HG03565 (cell line): Measurements from ENCODE around the gene PARD6B.
"Not testable (repeated sequence)": the region's sequence is repeated elsewhere in the genome, so short reads cannot be mapped to it uniquely, and the experiment has no call there.

Source experiments
- ATAC-seq: cut with Tn5 transposase; IDR thresholded peaks from one replicate; pipeline ENCODE4 v1.9.1; 2021; ENCODE audit warnings: mild to moderate bottlenecking, moderate library complexity; ENCODE audit not compliant: unreplicated experiment

The PARD6B gene

DNA sequence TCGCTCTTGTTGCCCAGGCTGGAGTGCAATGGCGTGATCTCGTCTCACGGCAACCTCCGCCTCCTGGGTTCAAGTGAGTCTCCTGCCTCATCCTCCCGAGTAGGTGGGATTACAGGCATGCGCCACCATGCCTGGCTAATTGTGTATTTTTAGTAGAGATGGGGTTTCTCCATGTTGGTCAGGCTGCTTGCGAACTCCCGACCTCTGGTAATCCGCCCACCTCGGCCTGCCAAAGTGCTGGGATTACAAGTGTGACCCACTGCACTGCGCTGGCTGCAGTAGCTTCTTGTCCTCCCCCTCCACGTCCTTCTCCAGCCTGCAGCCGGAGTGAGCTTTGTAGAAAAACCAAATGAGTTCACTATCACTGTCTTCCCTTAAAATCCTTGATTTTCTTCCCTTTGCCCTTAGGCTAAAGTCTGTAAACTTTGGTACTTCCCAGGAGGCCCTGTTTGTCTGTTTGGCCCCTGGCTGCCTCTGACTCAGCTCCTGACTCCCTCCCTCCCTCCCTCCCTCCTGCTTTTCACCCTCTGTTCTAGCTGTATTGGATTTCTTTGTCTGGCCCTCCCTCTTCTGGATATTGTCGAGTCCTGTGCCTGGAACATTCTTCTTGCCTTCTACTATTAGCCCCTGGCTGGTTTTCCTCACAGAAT is 12.9 kb downstream of the PARD6B start:
- ATAC-seq, result no peak

DNA sequence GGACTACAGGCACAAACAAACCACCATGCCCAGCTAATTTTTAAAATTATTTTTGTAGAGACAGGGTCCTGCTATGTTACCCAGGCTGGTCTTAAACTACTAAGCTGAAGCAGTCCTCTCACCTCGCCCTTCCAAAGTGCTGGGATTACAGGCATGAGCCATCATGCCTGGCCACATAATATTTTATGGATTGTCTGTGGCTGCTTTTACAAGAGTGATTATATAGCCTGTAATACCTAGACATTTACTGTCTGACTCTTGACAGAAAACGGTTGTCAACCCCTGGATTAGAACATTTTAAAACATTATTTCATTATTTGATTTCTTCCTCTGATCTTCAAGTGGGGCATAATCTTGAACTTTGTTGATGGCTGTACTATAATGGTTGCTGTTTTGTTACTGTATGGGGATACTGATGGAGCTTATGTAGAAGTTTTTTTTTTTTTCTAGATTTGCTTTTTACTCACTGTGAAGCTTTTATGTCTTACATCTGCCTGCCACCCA is 14.3 kb downstream of the PARD6B start:
- no peak for ATAC-seq

DNA sequence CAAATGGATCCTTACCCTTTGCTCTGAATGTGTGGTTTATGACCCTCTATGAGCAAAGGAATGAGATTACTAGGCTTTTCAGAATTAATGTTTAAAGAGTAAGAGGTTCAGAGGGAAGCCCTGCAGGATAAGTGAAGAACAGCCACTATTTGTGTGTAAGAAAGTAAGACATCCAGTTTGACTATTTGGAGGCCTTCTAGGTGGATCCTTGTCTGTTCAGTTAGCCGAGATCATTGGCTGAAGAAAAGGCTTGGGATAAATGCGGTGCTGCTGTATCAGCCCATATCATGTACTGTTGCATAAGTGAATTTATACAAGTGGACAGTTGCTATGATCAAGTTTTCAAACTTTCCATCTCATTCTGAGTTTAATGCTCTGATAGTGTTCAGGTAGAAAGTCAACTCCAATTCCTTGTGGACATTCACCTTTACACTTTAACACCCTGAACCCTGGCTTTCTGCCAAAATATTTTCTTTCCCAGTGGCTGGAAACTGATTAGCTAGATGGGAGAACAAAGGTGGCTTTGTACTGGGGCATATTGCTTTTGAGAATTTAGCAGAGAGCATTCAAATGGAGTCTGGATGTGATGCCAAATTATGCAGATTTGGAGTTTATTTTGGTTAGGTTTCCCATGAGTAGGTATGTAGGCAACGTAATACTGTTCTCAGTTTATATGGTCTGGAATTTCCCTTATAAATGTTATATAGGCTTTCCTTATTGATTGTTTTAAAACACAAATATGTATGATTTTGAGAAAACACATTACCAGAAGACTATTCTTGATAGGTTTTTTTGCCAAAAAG is 15.0 kb downstream of the PARD6B start:
- ATAC-seq, result no peak

DNA sequence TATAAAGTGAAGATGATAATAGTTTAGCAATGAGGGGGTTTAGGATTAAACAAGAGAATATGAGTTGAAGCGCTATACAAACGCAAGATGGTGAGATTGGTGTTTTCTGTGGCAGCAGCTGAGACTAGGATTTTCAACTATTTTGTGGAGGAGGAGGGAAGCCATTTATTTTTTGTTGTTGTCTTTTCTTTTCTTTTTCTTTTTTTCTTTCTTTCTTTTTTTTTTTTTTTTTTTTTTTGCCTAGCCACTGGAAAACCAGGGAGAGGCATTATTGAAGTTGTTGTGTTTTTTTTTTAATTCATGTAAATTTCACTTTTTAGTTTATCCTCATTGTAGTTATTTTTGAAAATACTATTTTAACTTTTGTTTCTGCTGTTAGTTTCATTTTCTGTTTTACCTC is 15.9 kb downstream of the PARD6B start:
- ATAC-seq, result no peak

DNA sequence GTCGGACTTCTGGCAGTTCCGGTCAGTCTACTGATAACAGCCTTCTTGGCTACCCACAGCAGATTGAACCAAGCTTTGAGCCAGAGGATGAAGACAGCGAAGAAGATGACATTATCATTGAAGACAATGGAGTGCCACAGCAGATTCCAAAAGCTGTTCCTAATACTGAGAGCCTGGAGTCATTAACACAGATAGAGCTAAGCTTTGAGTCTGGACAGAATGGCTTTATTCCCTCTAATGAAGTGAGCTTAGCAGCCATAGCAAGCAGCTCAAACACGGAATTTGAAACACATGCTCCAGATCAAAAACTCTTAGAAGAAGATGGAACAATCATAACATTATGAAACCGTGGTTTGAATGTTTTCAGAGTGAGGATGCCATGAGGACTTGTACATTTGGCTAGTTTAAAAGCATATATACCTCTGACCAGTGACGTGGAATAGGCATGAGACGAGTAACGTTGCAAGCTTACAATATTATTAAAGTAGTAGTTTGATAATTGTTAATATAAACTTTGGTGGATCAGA is 18.8 kb downstream of the PARD6B start:
- no peak for ATAC-seq

DNA sequence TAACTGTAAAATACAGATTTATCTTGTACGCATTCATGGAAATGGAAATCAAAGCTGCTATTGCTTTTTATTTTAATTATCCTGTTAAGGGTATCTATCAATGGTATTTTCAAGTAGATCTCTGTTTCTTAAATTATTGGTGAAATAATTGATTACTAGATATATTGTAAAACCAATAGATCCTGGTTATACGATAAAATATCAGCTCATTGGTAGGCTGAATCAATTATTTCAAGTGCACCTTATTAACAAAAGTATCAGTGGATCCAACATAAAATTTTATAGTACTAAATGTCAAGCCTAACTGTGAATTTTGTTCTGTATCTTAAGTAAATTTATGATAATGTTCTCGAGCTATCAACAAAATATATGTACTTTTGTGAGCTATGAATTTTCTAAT is 21.8 kb downstream of the PARD6B start:
- no peak for ATAC-seq

DNA sequence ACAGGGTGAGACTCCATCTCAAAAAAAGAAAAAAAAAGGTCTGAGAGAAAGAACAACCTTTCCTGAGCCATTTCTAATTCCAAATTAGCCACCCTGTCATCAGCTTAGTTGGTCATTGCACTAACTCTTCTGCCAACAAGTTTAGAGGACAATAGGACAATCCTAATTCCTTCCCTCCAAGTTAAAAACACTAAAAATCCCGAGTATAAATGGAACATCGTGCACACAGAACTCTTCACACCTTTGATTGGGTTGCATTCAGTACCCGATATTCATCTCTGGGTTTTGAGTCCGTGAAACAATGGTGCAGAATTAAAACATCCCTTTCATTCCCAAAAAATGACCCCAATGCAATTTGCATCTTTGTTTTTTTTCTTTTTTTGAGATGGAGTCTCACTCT is 23.0 kb downstream of the PARD6B start:
- ATAC-seq, result no peak

DNA sequence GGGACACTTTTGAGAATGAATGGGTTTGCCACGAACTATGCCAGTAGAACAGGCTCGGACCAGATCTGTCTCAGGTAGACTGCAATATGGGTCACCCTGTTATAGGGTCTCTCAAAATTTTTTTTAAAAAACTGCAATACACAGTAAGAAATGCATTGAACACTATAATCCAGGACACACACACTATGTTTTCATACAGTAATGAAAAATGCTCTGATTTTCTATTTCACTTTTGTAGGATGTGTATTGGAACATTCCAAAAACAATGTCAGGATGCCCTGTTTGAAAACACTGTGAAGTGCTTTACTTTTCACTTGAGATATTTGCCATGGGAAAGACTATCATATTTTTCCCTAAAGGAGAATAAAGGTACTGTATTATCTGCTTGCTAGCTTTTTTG is 25.1 kb downstream of the PARD6B start:
- no peak for ATAC-seq

DNA sequence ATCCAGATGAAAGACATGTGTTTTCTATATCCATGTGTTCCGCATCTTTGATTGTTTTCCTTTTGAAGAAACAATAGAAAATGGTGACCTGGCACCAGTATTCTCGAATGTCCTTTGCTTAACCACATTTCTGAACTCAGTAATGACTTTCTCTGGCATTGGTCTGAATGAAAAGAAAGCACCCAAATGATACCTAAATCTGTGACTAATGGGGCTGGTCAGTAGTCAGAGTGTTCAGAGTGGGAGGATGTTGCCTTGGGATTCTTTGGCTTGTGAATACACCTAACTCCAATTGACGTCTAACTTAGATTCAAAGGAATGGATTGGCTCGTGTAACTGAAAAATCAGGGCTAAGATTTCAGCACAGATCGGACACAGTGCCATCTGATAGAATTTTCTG is 27.1 kb downstream of the PARD6B start:
- ATAC-seq, result no peak

DNA sequence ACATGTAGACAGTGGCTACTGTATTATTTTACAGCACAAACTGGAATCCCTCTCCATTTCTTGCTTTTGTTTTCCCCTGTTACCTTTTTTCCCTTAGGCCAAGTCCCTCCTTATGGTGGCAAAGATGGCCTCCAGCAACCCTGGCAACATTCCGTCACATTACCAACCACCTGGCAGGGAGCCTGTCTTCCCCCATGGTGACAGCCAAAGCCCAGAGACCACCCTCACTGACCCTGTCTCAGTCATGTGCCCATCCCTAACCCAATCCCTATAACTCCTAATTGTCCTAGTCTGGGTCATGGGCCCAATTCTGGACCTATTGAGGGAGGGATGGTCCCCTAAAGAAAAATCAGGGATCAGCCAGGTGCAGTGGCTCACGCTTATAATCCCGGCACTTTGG is 27.6 kb downstream of the PARD6B start:
- no peak for ATAC-seq

DNA sequence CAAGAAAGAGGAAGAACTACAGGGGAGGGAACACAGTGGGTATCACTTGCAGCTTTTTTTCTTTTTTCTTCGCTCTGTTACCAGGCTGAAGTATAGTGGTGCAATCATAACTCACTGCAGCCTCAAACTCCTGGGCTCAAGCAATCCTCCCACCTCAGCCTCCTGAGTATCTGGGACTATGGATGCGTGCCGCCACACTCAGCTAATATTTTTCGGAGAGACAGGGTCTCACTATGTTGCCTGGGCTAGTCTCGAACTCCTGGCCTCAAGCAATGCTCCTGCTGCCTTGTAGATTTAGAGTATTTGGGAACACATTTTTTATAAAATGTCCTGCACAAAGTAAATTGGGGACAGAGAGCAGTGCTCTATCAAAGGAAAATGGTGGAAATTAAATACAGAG is 28.3 kb downstream of the PARD6B start:
- ATAC-seq, result no peak

DNA sequence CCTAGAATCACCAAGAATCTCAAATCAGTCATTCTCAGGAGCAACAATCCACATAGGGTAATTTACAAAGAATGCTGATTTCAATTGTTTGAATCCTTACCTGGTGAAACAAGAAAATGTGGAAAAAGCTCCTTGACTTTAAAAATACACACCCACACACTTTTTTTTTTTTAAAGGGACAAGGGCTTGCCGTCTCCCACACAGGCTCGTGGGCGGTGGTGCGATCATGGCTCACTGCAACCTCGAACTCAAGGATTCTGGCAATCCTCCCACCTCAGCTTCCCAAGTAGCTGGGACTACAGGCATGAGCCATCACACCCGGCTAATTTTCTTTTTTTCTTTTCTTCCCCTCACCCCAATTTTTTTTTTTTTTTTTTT is 30.7 kb downstream of the PARD6B start:
- no peak for ATAC-seq

DNA sequence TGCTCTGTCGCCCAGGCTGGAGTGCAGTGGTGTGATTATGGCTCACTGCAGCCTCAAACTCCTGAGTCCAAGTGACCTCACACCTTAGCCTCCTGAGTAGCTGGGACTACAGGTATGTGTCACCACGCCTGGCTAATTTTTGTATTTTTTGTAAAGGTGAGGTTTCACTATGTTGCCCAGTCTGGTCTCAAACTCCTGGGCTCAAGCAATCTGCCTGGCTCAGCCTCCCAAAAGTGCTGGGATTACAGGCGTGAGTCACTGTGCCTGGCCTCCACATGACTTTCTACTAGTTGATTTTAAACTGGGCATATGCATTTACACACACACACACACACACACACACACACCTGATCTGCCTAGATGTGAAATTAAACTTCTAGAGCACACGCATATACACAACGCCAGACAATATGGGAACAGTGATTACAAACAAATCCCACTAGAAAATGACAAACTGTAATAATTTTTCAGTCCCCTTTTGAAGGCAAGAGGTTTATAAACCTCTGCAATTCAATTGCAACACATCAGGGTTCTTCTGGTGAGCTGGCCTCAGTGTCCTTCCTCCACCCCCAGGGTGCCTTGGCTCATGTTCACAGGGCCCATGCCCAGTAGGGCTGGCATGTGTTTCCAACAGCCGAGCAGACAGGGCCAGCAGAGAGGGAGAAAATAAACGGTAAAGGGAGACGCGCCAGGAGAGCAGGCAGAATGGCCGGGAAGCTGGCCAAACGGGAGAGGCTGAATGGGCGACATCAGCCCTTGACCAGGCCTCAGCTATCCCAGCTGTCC is 31.2 kb downstream of the PARD6B start:
- no peak for ATAC-seq

DNA sequence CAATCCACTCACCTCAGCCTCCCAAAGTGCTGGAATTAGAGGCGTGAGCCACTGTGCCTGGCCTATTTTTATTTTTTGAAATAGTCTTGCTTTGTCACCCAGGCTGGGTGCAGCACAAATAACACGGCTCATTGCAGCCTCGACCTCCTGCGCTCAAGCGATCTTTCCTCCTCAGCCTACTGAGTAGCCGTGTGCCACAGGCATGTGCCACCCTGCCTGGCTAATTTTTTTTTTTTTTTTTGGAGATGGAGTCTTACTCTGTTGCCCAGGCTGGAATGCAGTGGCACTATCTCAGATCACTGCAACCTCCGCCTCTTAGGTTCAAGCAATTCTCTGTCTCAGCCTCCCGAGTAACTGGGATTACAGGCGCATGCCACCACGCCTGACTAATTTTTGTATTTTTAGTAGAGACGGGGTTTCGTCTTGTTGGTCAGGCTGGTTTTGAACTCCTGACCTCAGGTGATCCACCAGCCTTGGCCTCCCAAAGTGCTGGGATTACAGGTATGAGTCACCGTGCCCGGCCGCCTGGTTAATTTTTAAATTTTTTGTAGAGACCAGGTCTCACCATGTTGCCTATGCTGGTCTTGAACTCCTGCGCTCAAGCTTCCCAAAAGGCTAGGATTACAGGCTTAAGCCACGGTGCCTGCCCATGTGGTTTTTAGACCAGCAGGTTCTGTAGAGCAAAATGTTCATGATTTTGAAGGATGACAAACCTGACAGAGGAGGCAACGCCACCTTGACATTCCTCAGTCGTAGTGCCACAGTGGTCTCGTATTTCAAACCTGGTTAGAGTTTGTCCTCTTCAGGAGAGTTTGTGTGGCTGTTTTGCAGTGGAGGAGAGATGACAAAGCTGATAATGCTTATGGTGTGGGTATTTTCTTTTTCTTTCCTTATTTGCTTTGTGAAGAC is 32.4 kb downstream of the PARD6B start:
- not testable (repeated sequence) for ATAC-seq

DNA sequence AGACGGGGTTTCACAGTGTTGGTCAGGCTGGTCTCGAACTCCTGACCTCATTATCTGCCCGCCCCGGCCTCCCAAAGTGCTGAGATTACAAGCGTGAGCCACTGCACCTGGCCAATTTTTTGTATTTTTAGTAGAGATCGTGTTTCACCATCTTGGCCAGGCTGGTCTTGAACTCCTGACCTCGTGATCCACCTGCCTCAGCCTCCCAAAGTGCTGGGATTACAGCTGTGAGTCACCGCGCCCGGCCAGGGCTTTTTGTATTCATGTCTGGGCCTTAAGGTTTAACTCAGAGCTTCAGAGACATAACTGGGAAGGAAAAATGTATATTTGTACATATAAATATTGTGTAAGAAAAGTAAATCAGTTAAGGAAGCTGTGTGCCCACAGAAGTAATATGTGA is 33.9 kb downstream of the PARD6B start:
- ATAC-seq, result not testable (repeated sequence)

DNA sequence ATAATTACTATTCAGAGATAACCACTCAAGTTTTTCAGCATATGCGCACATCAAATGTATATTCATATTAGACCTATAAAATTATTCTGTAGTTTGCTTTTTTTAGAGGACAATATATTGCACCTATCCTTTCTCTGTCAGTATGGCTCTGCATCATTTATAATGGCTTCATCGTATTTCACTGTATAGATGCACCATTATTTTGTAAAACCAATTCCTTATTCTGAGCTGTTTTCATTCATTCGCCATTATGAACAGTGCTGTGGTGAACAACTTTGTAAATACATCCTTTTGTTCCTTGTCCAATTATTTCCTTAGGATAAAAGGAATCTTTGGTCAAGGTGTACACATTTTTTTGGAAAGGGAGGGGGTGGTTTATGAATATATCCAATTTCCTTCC is 34.3 kb downstream of the PARD6B start:
- ATAC-seq, result no peak

DNA sequence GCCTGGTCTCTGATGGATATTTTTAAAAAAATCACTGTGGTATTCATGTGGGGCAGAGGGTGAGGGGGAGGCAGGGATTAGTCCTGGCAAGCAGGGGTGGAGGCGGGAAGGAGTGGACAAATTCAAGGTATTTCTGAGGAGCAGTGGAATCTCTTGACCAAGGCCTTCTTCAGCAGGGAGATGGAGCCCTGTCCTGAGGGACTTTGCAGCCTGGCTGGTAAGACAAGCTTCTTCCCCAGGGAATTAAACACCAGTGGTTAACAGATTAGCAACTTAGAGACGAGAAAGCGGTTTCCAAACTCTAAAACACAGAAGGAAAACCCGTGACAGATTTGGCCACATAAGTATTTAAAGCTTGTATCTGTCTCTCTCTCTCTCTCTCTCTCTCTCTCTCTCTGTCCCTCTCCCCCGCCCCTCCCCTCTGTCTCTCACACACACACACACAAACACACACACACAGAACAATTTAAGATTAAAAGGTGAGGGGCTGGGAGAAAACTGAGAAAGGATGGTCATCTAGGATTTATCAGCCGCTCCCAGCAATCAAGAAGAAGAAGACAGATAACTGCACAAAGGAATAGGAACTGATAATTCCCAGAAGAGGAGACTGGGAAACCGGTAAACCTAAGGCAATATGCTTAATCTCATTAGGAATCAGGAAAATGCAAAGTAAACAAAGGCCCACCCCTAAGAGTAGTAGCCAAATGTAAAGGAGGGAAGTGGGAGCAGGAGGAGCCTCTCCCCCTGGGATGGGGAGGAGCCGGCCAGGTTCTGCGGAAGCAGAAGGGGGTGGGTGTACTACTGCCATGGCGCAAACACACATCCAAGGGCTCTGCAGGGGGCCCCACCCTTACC is 35.8 kb downstream of the PARD6B start:
- ATAC-seq, result not testable (repeated sequence)

DNA sequence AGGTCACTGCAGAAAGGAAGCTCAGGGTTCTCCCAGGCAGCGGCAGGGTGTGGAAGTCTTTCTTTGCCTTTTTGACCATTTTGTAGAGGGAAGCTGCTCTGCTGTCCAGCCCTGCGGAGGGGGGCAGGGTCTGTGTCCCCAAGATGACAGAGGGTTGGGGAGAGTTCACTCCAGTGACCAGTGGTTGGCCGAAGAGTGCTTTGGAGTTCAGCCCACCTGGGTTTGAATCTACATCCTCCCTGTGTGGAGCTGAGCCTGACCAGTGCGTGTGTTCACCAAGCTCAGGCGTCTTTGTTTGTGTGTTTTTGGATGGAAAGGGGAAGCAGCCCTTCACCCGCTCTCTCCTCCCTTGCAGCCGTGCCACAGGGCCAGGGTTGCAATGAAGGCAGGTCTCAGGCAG is 37.6 kb downstream of the PARD6B start:
- not testable (repeated sequence) for ATAC-seq

DNA sequence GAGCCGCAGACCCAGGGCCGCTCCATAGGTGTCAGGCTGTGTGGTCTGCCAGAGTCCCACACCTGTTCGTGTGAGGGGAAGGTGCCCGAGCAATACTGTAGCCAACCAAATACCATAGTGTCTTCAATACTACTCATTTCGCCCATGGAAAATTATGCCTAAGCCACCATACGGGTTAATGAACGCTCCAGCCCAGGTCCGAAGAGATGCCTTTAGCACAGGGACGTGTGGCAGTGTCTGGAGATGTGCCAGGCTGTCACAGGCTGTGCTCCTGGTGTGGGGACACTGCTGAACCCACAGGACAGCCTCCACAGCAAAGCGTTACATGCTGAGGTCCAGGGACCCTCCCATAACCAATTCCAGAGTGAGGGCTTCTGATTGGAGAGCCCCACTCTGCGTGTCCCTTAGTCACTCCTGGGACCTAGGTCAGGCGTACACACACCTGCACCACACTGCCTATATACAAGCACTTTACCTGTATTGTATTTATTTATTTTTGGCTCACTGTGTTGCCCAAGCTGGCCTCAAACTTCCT is 38.2 kb downstream of the PARD6B start:
- not testable (repeated sequence) for ATAC-seq
